SK-N-MC (cell line): ENCODE results near the gene NLGN1.

Experiments
- EZH2 ChIP-seq: fragments of 200-600 bp; sonication (generic); IDR thresholded peaks from one replicate; pipeline ENCODE4 v1.6.1; 2017; ENCODE audit warnings: antibody characterized with exemption
- FOXP2 ChIP-seq: optimal IDR thresholded peaks from 2 replicates; pipeline ENCODE3; 2011; ENCODE audit warnings: mild to moderate bottlenecking, moderate library complexity; ENCODE audit not compliant: insufficient read depth; ENCODE audit errors: extremely low read length, control extremely low read depth
- POLR2AphosphoS5 ChIP-seq: IDR thresholded peaks from 2 replicates; pipeline ENCODE4 v1.6.1; 2012; ENCODE audit warnings: mild to moderate bottlenecking, low read depth, low read length, borderline replicate concordance

DNA sequence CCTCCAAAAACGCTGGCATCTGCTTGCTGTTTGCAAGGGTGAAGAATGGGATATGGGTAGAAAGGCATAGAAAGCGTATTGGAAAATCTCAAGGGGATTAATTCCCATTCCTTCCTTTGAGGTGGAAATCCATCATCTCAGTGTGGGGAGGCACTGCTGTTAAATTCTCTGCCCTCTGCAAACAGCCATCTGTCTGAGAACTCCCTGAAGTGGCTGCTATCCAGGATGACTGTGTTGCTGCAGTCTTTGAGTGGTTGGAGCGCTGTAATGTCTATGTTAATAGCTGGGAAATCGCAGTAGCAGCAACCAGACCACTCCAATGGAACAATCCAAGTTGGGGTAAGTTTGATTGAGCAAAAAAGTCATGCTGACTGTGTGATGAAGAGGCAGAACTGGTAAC lies 625.9 kb downstream of the NLGN1 start:
- no peak for TF ChIP-seq POLR2AphosphoS5
- TF ChIP-seq EZH2, result no peak
- no peak for TF ChIP-seq FOXP2
